Activated naive CD8-positive, alpha-beta T cell treated with anti-CD3 and anti-CD28 coated beads, Interleukin-2, amount 50 U/mL, for 24 hours (primary cell): ENCODE measurements around the gene TTC12.

ENCODE experiments used
- ATAC-seq: fragments of 150-1000 bp; cut with Tn5 transposase; one replicate; pipeline ENCODE4 v1.10.0; 2021
- DNase-seq: peaks from one replicate; pipeline ENCODE4 v3.0.0; 2021
- H3K27ac Mint-ChIP-seq: one replicate; pipeline ENCODE4 v1.8.0; 2021; ENCODE audit warnings: mild to moderate bottlenecking, mixed read lengths
- H3K27me3 Mint-ChIP-seq: one replicate; pipeline ENCODE4 v1.8.0; 2021; ENCODE audit warnings: mixed read lengths
- H3K36me3 Mint-ChIP-seq: one replicate; pipeline ENCODE4 v1.8.0; 2021; ENCODE audit warnings: low read depth, mixed read lengths
- H3K4me1 Mint-ChIP-seq: one replicate; pipeline ENCODE4 v1.8.0; 2021; ENCODE audit warnings: mixed read lengths
- H3K4me3 Mint-ChIP-seq: one replicate; pipeline ENCODE4 v1.8.0; 2021; ENCODE audit warnings: mild to moderate bottlenecking, moderate library complexity, mixed read lengths
- H3K9me3 Mint-ChIP-seq: one replicate; pipeline ENCODE4 v1.8.0; 2021; ENCODE audit warnings: mixed read lengths

Gene TTC12

GRCh38 chr11:113387605-113388211 is 73.3 kb downstream of the TTC12 start, which contains the start of gene ANKK1:
TSS of gene ANKK1 (plus strand) at chr11:113387779. CDS start at chr11:113387885, 106 bp downstream.
- ATAC-seq, result no peak
- Mint-ChIP-seq H3K27ac (no peak within 1 kb of the TSS), H3K4me1 (no peaks in the 10 kb centered on the region), H3K36me3 (peaks cover 2% of the 10 kb centered on the region), H3K4me3 (no peak within 1 kb of the TSS), H3K9me3 (no peaks in the 10 kb centered on the region), H3K27me3 (no peaks in the 10 kb centered on the region)
- no peak for DNase-seq

GRCh38 chr11:113389272-113389671 is 74.9 kb downstream of the TTC12 start:
- H3K4me3 Mint-ChIP-seq, result no peak overlapping the region
- no peaks in the 10 kb centered on the region for H3K9me3 Mint-ChIP-seq
- H3K27me3 Mint-ChIP-seq, result no peaks in the 10 kb centered on the region
- no peak overlapping the region for H3K27ac Mint-ChIP-seq
- DNase-seq (no peak), ATAC-seq (no peak)
- H3K4me1 Mint-ChIP-seq, result no peaks in the 10 kb centered on the region
- H3K36me3 Mint-ChIP-seq, result peaks cover 2% of the 10 kb centered on the region

- no peak for ATAC-seq
- no peak for DNase-seq
- Mint-ChIP-seq H3K27me3 (no peaks in the 10 kb centered on the region), H3K27ac (no peak overlapping the region), H3K9me3 (no peaks in the 10 kb centered on the region), H3K4me3 (no peak overlapping the region), H3K36me3 (no peaks in the 10 kb centered on the region), H3K4me1 (no peaks in the 10 kb centered on the region)
Measured at GRCh38 chr11:113392236-113392921, 78.0 kb downstream of the TTC12 start.

GRCh38 chr11:113393501-113393985 is 79.2 kb downstream of the TTC12 start:
- no peak for DNase-seq
- no peak for ATAC-seq
- Mint-ChIP-seq H3K27ac (no peak overlapping the region), H3K4me1 (no peaks in the 10 kb centered on the region), H3K36me3 (no peaks in the 10 kb centered on the region), H3K4me3 (no peak overlapping the region), H3K27me3 (no peaks in the 10 kb centered on the region), H3K9me3 (no peaks in the 10 kb centered on the region)

- Mint-ChIP-seq H3K36me3 (no peaks in the 10 kb centered on the region), H3K4me1 (no peaks in the 10 kb centered on the region), H3K4me3 (no peak overlapping the region), H3K27ac (no peak overlapping the region), H3K27me3 (no peaks in the 10 kb centered on the region), H3K9me3 (no peaks in the 10 kb centered on the region)
- no peak for ATAC-seq
- no peak for DNase-seq
Measured at GRCh38 chr11:113394919-113395318, 80.5 kb downstream of the TTC12 start.

- DNase-seq, result no peak
- no peak for ATAC-seq
- no peaks in the 10 kb centered on the region for H3K27me3 Mint-ChIP-seq
- H3K9me3 Mint-ChIP-seq, result no peaks in the 10 kb centered on the region
- H3K4me3 Mint-ChIP-seq, result no peak overlapping the region
- H3K27ac Mint-ChIP-seq, result no peak overlapping the region
- H3K36me3 Mint-ChIP-seq, result no peaks in the 10 kb centered on the region
- H3K4me1 Mint-ChIP-seq, result no peaks in the 10 kb centered on the region
Measured at GRCh38 chr11:113395782-113396336, 81.5 kb downstream of the TTC12 start.

GRCh38 chr11:113396690-113397089 is 82.3 kb downstream of the TTC12 start:
- DNase-seq, result no peak
- no peaks in the 10 kb centered on the region for H3K9me3 Mint-ChIP-seq
- ATAC-seq, result no peak
- H3K4me1 Mint-ChIP-seq, result no peaks in the 10 kb centered on the region
- no peak overlapping the region for H3K4me3 Mint-ChIP-seq
- no peak overlapping the region for H3K27ac Mint-ChIP-seq
- no peaks in the 10 kb centered on the region for H3K36me3 Mint-ChIP-seq
- H3K27me3 Mint-ChIP-seq, result no peaks in the 10 kb centered on the region

- Mint-ChIP-seq H3K27ac (no peak overlapping the region), H3K27me3 (no peaks in the 10 kb centered on the region), H3K9me3 (no peaks in the 10 kb centered on the region), H3K4me3 (no peak overlapping the region), H3K4me1 (no peaks in the 10 kb centered on the region), H3K36me3 (no peaks in the 10 kb centered on the region)
- no peak for ATAC-seq
- DNase-seq, result no peak
Measured at GRCh38 chr11:113397212-113397611, 82.8 kb downstream of the TTC12 start.

- Mint-ChIP-seq H3K4me3 (no peak overlapping the region), H3K4me1 (no peaks in the 10 kb centered on the region), H3K9me3 (no peaks in the 10 kb centered on the region), H3K27me3 (no peaks in the 10 kb centered on the region), H3K36me3 (no peaks in the 10 kb centered on the region), H3K27ac (no peak overlapping the region)
- DNase-seq (no peak), ATAC-seq (no peak)
Measured at GRCh38 chr11:113397821-113398220, 83.4 kb downstream of the TTC12 start.

- Mint-ChIP-seq H3K27ac (no peak overlapping the region), H3K9me3 (no peaks in the 10 kb centered on the region), H3K36me3 (no peaks in the 10 kb centered on the region), H3K4me1 (no peaks in the 10 kb centered on the region), H3K4me3 (no peak overlapping the region), H3K27me3 (no peaks in the 10 kb centered on the region)
- ATAC-seq, result no peak
- DNase-seq, result no peak
Measured at GRCh38 chr11:113398669-113399430, 84.5 kb downstream of the TTC12 start.

GRCh38 chr11:113400631-113401230 is 86.3 kb downstream of the TTC12 start:
- Mint-ChIP-seq H3K4me1 (no peaks in the 10 kb centered on the region), H3K27me3 (no peaks in the 10 kb centered on the region), H3K4me3 (no peak overlapping the region), H3K9me3 (no peaks in the 10 kb centered on the region), H3K36me3 (no peaks in the 10 kb centered on the region), H3K27ac (no peak overlapping the region)
- no peak for ATAC-seq
- DNase-seq, result no peak

GRCh38 chr11:113401718-113402117 is 87.3 kb downstream of the TTC12 start:
- Mint-ChIP-seq H3K4me1 (no peaks in the 10 kb centered on the region), H3K36me3 (no peaks in the 10 kb centered on the region), H3K9me3 (no peaks in the 10 kb centered on the region), H3K27me3 (no peaks in the 10 kb centered on the region), H3K4me3 (no peak overlapping the region), H3K27ac (no peak overlapping the region)
- ATAC-seq (no peak), DNase-seq (no peak)

GRCh38 chr11:113404859-113405430 is 90.6 kb downstream of the TTC12 start:
- no peak overlapping the region for H3K27ac Mint-ChIP-seq
- no peaks in the 10 kb centered on the region for H3K27me3 Mint-ChIP-seq
- no peak for DNase-seq
- no peak for ATAC-seq
- H3K36me3 Mint-ChIP-seq, result no peaks in the 10 kb centered on the region
- H3K4me1 Mint-ChIP-seq, result no peaks in the 10 kb centered on the region
- no peaks in the 10 kb centered on the region for H3K9me3 Mint-ChIP-seq
- H3K4me3 Mint-ChIP-seq, result no peak overlapping the region
